DMS114 treated with DMSO at 0.1 percent for 48 hours (cell line): ENCODE measurements around the gene CLDN22.

ENCODE experiments used
- DNase-seq: peaks from one replicate; lab custom pipeline; 2025; ENCODE audit not compliant: unreplicated experiment; lab: John Stamatoyannopoulos, UW

The CLDN22 gene

DNA sequence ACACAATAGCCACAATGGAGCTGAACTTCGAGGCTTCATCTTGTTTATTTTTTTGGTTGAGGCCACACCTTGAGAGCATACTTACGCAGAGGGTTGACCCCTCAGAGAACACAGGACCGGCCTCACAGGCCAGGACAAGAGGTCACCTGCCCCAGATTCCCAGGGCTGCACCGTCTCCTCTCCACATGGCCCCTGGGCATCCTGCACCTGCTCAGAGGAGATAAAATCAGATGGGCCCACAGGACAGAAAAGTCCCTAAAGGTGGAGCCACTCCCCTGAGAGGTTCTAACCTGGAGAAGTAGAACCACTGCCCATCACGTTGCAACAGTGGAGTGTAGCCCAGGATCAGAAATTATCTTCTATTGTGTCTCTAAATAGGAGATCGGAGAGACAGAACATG, 3.2 kb upstream of the CLDN22 start:
- DNase-seq: no peak

GRCh38 chr4:183322326-183322725, 2.2 kb upstream of the CLDN22 start, which contains the start of gene CLDN24:
CLDN24 (minus strand) TSS chr4:183322426; CDS start chr4:183322426, 0 bp downstream.
- no peak for DNase-seq

- no peak for DNase-seq
These were observed 1.4 kb upstream of the CLDN22 start for GRCh38 chr4:183321516-183321915.

GRCh38 chr4:183321079-183321478, 1.0 kb upstream of the CLDN22 start:
- DNase-seq: no peak

- no peak for DNase-seq
These were observed 1.4 kb downstream of the CLDN22 start for GRCh38 chr4:183318656-183319055.

DNA sequence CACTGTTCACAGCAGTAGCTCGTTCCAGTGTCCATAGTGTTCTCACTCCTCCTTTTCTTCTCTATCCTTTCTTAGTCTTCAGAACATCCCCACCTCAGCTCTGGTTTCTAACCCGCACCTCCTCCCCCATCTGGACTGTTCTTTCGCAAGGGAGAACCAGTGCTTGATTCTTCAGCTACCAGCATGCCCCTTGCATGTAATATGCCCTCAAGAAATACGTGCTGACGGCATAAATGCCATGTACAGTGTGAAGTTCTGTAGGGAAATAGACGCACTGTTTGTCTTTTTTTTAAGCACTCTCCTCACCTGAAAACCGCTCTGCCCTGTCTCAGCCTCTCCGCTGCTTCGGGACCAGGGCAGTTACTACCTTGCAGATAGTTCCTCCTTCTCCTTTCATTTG, 5.3 kb downstream of the CLDN22 start:
- DNase-seq: no peak

- DNase-seq: no peak
These were observed 5.7 kb downstream of the CLDN22 start for GRCh38 chr4:183314336-183314735.

- DNase-seq: no peak
These were observed 7.2 kb downstream of the CLDN22 start for GRCh38 chr4:183312841-183313240.

DNA sequence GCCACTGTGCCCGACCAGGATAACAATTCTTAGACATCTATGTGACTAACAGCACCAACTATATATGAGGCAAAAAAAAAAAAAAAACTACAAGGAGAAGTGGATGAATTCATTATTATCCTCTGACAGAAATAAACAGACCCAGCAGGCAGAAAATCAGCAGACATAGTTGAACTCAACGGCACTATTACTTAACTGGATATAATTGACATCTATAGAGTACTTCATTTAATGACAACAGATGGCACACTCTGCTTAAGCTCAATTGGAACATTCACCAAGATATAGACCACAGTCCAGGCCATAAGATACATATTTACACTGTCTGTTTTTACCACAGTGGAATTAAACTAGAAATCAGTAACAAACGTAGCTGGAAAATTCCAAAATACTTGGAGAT, 13.3 kb downstream of the CLDN22 start:
- no peak for DNase-seq

DNA sequence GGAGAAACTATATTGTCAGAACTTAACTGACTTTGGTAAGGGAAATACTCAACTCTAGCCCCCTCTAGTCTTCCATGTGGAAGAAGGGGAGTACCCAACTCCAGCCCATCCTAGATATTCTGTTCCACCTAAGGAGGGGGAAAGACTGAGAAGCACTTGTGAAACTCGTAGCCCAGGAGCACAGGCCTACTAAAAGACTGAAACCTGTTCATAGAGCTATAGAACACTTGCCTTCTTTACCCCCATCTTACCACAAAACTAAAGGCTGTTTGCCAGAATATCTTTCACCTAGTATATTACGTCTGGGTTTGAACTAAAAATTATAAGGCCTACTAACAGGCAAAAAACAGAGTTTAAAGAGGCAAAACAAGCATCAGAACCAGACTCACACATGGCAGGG, 15.5 kb downstream of the CLDN22 start:
- DNase-seq: no peak

GRCh38 chr4:183304067-183304466, 16.0 kb downstream of the CLDN22 start:
- no peak for DNase-seq

DNA sequence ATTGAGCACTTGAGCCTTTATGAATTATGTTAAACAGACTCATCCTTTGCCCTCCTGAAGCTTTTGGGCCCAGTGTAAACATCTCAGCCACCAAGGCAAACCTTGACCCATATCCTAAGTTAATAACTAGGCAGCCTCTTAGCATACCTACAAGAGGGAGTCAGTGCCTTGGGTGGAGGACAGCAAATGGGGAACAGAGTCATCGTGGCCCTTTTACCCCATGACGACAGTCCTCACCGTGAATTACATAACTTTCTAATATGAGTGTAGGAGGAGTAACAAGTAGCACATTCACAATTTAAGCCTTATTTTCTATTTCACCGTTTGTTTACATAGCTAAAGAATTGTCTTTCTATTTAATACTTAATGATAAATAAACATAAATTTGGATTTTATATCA, 16.8 kb downstream of the CLDN22 start:
- DNase-seq: no peak

- no peak for DNase-seq
These were observed 19.4 kb downstream of the CLDN22 start for GRCh38 chr4:183300655-183301054.

GRCh38 chr4:183300070-183300469, 20.0 kb downstream of the CLDN22 start:
- no peak for DNase-seq

DNA sequence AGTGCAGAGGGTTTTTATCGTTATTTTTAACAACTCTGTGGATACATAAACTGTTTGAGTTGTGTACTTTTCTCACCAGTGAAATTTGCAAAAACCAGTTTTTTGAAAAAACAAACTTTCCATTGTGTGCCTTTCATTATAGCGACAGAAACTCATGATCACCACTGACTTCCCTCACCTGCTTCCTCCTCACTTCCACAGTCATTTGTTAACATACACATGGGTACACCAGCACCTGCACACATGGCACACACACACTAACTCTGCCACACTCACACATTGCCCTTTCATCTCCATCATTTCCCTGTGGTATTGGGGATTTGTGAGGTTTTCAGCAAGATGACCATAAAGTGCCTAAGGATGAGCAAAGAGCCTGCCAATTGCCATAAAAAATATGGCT, 20.6 kb downstream of the CLDN22 start:
- no peak for DNase-seq

- no peak for DNase-seq
These were observed 22.4 kb downstream of the CLDN22 start for GRCh38 chr4:183297675-183298074.

- no peak for DNase-seq
These were observed 24.4 kb downstream of the CLDN22 start for GRCh38 chr4:183295711-183296110.

DNA sequence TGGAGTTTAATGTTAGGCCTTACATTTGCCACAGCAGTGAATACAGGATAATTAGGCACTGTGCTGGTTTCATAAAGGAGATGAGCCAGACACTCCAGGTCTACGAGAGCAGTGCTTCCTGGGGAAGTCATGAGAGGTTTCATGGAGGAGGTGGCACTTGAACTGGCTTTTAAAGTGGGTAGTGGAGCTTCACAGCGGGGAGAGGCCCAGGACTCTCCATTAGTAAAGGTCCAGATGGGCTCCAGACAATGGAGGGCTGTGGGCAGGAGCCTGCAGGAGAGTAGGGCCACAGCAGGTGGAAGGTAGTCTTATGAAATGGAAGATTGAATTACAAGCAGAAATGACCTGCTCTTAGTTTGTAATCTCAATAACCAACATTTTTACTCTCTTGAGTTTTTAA, 29.0 kb downstream of the CLDN22 start:
- DNase-seq: no peak

GRCh38 chr4:183289688-183290087, 30.4 kb downstream of the CLDN22 start:
- no peak for DNase-seq

GRCh38 chr4:183288955-183289354, 31.1 kb downstream of the CLDN22 start:
- DNase-seq: no peak

- no peak for DNase-seq
These were observed 32.4 kb downstream of the CLDN22 start for GRCh38 chr4:183287677-183288076.

DNA sequence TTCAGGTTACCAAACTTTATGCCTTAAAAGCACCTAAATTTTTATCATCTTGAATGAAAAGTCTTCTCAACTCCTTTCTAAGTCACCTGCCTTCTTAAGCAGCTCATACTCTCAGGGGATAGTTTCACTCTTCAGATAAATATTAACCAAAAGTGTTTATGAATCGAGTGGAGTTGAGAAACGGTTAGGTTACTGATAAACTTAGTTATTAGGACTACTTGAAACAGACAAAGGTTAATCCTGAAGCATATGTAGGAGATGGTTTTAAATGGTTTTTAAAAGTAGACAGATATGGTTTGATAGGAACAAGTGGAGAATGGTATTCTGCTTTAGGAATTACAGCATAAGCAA, 32.8 kb downstream of the CLDN22 start:
- DNase-seq: no peak

DNA sequence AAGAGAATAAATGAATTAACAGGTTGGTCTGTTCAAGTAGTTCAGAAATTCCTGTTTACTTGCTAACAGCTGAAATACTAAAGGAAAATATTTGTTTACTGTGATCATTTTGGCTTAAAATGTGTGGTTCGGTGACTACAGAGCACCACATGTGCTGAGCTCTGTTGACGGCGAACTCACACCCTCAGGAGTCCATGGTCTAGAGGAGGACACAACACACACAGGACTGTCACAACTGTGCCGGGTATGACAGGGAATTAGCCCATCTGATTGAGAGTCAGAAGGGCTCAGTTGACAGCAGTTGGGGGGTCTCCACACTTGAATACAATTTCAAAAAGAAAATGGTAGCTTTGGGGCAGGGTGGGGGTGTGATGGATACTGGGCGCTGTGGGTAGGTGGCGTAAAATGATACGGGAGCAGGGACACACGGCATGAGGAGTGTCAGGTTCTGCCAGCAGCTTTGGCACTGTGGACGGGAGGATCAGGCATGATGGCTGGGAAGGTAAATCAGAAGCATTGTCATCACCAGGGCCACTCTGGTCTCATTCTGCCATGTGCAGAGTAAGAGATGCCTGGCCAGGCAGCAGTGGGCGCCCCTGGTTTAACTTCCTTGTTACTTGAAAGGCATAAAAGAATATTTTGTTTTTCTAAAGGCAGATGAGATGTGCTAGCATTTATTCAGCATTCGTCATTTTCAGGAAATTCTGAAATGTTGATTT, 33.3 kb downstream of the CLDN22 start:
- DNase-seq: no peak
